Measurements from ENCODE around the gene WDR1. TPM values are rescaled to one million over a fixed set of nuclear protein-coding genes. Genes with fewer than 3 reads are reported as not detected.
"Not testable (repeated sequence)": the region's sequence is repeated elsewhere in the genome, so short reads cannot be mapped to it uniquely, and the experiment has no call there.

WDR1 gene
- total RNA-seq, 4 donors from 2014 or later: 161 to 517 (median 173) TPM

DNA sequence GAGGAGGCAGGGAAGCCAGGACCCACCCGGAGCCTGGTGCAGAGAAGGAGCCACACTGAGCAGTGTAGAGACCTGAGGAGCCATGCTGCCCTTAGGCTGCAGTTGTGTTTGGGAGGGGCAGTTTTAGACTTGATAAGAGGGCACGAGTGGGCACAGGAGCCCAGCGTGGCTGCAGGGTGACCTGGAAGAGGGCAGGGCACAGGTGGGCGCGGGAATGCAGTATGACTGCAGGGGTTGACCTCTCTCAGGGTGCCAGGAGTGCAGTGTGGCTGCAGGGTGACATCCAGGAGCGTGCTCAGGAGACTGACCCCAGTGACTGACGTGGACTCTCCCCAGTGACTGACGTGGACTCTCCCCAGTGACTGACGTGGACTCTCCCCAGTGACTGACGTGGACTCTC lies 14.6 kb upstream of the WDR1 start:
- no peaks in the 10 kb centered on the region for H3K4me1 ChIP-seq
- no peaks in the 10 kb centered on the region for H3K36me3 ChIP-seq
- no peaks in the 10 kb centered on the region for H3K27me3 ChIP-seq
- intact Hi-C loops (cut with DNase I; ENCODE audit: low total_unique reads): no loop called here
- H3K9me3 ChIP-seq: no peaks in the 10 kb centered on the region
- no peak overlapping the region for H3K27ac ChIP-seq
- DNase-seq: no peak
- no peak for TF ChIP-seq POLR2A (IDR thresholded peaks at IDR 0.05)
- TF ChIP-seq, protein P1, sequence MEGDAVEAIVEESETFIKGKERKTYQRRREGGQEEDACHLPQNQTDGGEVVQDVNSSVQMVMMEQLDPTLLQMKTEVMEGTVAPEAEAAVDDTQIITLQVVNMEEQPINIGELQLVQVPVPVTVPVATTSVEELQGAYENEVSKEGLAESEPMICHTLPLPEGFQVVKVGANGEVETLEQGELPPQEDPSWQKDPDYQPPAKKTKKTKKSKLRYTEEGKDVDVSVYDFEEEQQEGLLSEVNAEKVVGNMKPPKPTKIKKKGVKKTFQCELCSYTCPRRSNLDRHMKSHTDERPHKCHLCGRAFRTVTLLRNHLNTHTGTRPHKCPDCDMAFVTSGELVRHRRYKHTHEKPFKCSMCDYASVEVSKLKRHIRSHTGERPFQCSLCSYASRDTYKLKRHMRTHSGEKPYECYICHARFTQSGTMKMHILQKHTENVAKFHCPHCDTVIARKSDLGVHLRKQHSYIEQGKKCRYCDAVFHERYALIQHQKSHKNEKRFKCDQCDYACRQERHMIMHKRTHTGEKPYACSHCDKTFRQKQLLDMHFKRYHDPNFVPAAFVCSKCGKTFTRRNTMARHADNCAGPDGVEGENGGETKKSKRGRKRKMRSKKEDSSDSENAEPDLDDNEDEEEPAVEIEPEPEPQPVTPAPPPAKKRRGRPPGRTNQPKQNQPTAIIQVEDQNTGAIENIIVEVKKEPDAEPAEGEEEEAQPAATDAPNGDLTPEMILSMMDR (IDR thresholded peaks at IDR 0.05): no peak
- no peak overlapping the region for H3K4me3 ChIP-seq

DNA sequence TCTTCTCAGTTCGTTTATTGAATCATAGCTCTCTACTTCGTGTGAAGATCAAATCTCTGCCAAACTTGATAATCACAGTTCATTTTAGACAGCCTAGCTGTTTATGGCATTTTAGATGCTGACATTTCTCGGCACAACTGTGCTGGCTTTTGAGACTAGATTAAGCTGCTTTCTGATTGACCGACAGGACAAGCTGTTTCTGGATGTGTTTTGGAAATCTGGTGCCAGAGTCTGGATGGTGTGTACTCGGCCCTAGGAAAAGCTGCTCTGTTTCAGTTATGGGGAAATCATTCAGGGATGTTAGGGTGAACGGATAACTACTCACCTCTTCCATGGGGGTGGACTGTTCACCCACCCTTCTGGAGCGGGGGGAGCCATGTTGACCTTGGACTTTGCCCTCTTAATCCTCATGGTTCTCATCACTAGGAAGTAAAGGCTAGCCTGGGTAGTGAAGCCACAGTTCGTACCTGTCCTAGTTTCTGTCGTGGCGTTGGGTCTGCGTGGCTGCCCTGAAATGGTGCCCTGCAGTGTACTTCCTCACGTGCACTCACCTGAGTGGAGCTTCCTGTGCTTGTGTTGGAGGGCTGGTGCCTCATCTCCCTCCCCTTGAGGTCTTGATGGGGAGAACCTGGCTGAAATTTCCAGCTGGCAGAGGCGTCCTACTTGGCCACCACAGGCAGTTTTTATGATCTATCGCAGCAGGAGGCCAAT lies 13.7 kb upstream of the WDR1 start:
- Histone ChIP-seq H3K4me3 (no peak overlapping the region), H3K27me3 (no peaks in the 10 kb centered on the region), H3K4me1 (no peaks in the 10 kb centered on the region), H3K36me3 (no peaks in the 10 kb centered on the region), H3K27ac (no peak overlapping the region), H3K9me3 (no peaks in the 10 kb centered on the region)
- intact Hi-C loops (cut with DNase I; ENCODE audit: low total_unique reads): no loop called here
- no peak for DNase-seq
- TF ChIP-seq, protein P1 (IDR thresholded peaks at IDR 0.05): no peak
- no peak for TF ChIP-seq POLR2A (IDR thresholded peaks at IDR 0.05)

DNA sequence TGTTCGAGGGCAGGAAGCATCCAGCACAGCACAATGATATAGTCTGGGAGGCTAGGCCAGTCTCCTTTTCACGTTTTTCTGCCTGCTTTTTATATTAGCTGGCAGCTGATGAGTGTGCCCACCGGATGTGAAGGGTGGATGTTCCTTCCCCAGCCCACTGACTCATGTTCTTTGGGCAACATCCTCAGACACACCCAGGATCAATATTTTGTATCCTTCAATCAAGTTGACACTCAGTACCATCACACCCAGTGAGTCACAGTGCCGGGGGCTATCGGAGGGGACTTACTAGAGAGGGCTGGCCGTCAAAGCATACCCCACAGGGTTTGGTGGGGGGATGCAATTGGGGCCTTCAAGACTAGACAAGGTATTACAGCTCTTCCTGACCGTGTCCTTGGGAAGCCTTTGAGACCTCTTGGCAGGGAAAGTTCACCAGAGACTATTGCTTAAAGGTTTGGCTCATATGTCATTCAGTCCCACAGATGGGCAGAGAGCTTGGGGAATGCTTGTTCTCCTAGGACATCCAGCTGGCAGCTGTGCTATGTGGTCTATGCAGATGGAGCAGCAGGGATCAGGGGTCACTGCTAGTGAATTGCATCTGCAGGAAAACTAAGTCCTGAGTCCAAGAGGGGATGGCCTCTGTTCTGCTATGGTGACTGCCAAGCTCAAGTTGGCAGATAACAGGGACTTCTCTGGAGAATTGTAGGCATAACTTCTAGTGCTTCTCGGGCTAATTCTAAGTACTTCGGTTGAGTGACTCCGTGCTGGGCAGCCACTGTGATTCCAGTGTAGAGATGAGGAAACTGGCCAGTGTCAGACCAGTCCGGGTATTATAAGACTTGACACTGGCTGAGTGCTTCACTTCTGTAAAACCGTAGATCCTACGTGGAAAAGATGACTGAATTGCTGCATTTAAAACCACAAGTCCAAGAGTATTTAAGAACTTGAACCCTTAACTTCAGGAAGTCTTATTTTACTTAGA lies 12.9 kb upstream of the WDR1 start:
- Histone ChIP-seq H3K27me3 (no peaks in the 10 kb centered on the region), H3K9me3 (no peaks in the 10 kb centered on the region), H3K4me1 (no peaks in the 10 kb centered on the region), H3K36me3 (no peaks in the 10 kb centered on the region), H3K4me3 (no peak overlapping the region), H3K27ac (no peak overlapping the region)
- intact Hi-C loops (cut with DNase I; ENCODE audit: low total_unique reads): no loop called here
- TF ChIP-seq, protein P1 (IDR thresholded peaks at IDR 0.05): no peak
- DNase-seq: no peak

DNA sequence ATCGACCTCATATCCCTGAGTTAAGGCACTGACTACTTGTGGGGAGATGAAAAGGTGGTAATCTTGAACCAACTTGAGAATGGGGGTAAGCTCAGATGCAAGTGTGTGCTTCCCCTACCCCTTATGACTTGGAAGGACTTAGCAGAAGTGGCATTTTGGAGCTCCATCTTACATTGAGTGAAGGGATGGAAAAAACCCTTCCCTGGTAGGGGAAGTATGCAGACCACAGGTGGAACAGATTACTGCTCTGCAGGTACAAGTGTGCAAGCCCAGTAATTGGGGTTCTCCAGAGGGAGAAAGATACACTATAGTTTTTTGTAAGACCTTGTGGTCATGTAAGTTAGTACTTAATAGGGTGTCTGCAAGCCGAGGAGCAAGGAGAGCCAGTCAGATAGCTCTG lies 12.2 kb upstream of the WDR1 start:
- no peak overlapping the region for H3K4me3 ChIP-seq
- TF ChIP-seq, protein P1 (IDR thresholded peaks at IDR 0.05): no peak
- no peak for TF ChIP-seq POLR2A (IDR thresholded peaks at IDR 0.05)
- H3K27ac ChIP-seq: no peak overlapping the region
- no peaks in the 10 kb centered on the region for H3K9me3 ChIP-seq
- no peaks in the 10 kb centered on the region for H3K27me3 ChIP-seq
- no peaks in the 10 kb centered on the region for H3K4me1 ChIP-seq
- no peaks in the 10 kb centered on the region for H3K36me3 ChIP-seq
- no peak for DNase-seq
- intact Hi-C loops (cut with DNase I; ENCODE audit: low total_unique reads): no loop called here

DNA sequence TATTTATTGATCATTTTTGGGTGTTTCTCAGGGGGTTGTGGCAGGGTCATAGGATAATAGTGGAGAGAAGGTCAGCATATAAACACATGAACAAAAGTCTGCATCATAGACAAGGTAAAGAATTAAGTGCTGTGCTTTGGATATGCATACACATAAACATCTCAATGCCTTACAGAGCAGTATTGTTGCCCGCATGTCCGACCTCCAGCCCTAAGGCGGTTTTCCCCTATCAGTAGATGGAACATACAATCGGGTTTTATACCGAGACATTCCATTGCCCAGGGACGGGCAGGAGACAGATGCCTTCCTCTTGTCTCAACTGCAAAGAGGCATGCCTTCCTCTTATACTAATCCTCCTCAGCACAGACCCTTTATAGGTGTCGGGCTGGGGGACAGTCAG lies 10.9 kb upstream of the WDR1 start:
- intact Hi-C loops (cut with DNase I; ENCODE audit: low total_unique reads): not testable (repeated sequence)

More for the DNA sequence above, 10.9 kb upstream of the WDR1 start:
- not testable (repeated sequence) for H3K4me1 ChIP-seq, DNase-seq, H3K27me3 ChIP-seq, H3K4me3 ChIP-seq, H3K36me3 ChIP-seq, H3K27ac ChIP-seq, H3K9me3 ChIP-seq
